ENCODE data around the gene HOXC9.

Gene HOXC9

GRCh38 chr12:53989227-53990113, 10.5 kb upstream of the HOXC9 start:
- no peak for DNase-seq

- no peak for DNase-seq
Observed at GRCh38 chr12:53990311-53991076, 9.5 kb upstream of the HOXC9 start.

GRCh38 chr12:53991077-53991460, 8.9 kb upstream of the HOXC9 start:
- no peak for DNase-seq

GRCh38 chr12:53992377-53992889, 7.5 kb upstream of the HOXC9 start:
- no peak for DNase-seq

- no peak for DNase-seq
Observed at GRCh38 chr12:53993162-53994008, 6.6 kb upstream of the HOXC9 start.

GRCh38 chr12:53994009-53994263, 6.0 kb upstream of the HOXC9 start:
- no peak for DNase-seq

- DNase-seq = no peak
Observed at GRCh38 chr12:53994264-53995001, 5.5 kb upstream of the HOXC9 start.

- no peak for DNase-seq
Observed at GRCh38 chr12:53995002-53995377, 5.0 kb upstream of the HOXC9 start.

- DNase-seq = no peak
Observed at GRCh38 chr12:53995378-53996239, 4.4 kb upstream of the HOXC9 start.

GRCh38 chr12:53996240-53997203, 3.4 kb upstream of the HOXC9 start:
- DNase-seq = no peak

- no peak for DNase-seq
Observed at GRCh38 chr12:53997204-53998109, 2.5 kb upstream of the HOXC9 start.

- DNase-seq = no peak
Observed at GRCh38 chr12:53998110-53998899, 1.7 kb upstream of the HOXC9 start.

GRCh38 chr12:53998900-53999236, 1.1 kb upstream of the HOXC9 start:
- no peak for DNase-seq

GRCh38 chr12:53999559-54000115, 324 bp upstream of the HOXC9 start:
- DNase-seq = no peak

- DNase-seq = no peak
Observed at GRCh38 chr12:54001283-54002187, 1.6 kb downstream of the HOXC9 start.

- DNase-seq = no peak
Observed at GRCh38 chr12:54002278-54002914, 2.4 kb downstream of the HOXC9 start.
